ENCODE measurements around the gene TANGO2.

Gene TANGO2

DNA sequence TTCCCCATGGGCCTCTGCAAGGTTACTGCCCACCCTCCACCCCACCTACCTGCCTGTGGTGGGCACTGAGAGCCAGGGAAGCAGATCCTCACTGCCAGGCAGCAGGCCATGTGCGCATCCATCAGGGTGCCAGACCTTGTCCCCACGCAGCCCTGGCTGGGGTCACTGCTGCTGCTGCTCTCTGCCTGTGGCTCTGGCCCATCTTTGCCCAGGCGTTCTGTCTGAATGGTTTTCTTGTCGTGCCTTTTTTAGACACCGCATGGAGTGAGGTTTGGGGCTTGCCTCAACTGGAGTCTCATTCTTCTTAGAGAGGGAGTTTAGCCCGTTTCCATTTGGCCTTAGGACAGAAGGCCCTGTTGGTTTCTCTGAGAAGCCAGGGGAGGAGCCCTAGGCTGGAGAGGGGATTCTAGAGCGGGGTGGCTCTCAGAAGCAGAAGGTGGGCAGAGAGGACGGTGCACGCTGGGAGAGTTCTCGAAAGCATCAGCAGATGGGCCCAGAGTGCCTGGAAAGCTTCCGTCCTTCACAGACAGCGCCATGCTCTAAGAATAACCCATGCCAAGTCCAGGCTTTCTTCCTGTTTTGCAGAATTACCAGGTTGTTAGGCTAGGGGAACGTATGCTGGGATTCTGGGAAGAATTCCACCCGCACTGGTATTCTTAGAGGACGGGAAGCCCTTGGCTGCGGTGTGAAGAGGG lies 8.1 kb downstream of the TANGO2 start:
- DNase-seq (ENCODE audit: low spot score), result no peak

DNA sequence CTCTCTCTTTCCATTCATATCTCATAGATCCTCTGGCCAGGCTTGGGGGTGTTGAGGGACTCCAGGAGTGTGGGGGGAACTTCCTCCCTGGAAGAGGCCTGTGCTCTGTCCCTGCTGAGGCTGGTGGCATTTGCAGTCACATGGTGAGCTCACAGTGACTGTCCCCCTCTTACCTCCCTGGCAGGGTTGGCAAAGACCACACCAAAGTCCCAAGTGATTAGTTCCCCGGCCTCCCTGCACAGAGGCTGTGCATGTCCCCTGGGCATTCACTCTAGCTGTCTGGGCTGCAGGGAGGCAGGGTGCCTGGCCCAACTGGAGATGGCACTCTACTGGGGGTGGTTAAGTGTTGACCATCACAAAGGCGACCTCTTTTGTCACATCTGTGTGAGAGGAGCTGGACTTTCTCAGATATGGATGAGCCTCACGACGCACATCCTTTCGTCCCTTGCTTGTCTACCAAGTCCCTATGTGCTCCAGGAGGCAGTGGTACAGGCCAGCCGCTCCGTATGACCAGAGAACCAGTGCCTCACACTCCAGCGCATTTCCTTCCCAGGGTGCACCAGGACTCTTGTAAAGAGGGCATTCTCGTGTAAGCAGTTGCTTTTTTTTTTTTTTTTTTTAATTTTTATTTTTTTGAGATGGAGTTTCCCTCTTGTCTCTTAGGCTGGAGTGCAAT lies 8.8 kb downstream of the TANGO2 start:
- TF ChIP-seq, protein P1, sequence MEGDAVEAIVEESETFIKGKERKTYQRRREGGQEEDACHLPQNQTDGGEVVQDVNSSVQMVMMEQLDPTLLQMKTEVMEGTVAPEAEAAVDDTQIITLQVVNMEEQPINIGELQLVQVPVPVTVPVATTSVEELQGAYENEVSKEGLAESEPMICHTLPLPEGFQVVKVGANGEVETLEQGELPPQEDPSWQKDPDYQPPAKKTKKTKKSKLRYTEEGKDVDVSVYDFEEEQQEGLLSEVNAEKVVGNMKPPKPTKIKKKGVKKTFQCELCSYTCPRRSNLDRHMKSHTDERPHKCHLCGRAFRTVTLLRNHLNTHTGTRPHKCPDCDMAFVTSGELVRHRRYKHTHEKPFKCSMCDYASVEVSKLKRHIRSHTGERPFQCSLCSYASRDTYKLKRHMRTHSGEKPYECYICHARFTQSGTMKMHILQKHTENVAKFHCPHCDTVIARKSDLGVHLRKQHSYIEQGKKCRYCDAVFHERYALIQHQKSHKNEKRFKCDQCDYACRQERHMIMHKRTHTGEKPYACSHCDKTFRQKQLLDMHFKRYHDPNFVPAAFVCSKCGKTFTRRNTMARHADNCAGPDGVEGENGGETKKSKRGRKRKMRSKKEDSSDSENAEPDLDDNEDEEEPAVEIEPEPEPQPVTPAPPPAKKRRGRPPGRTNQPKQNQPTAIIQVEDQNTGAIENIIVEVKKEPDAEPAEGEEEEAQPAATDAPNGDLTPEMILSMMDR (IDR thresholded peaks at IDR 0.05; ENCODE audit: extremely low read depth, missing control alignments), result no peak
- no peak for DNase-seq (ENCODE audit: low spot score)

More for the DNA sequence above, 8.1 kb downstream of the TANGO2 start:
- TF ChIP-seq, protein P1 (IDR thresholded peaks at IDR 0.05; ENCODE audit: extremely low read depth, missing control alignments), result no peak

DNA sequence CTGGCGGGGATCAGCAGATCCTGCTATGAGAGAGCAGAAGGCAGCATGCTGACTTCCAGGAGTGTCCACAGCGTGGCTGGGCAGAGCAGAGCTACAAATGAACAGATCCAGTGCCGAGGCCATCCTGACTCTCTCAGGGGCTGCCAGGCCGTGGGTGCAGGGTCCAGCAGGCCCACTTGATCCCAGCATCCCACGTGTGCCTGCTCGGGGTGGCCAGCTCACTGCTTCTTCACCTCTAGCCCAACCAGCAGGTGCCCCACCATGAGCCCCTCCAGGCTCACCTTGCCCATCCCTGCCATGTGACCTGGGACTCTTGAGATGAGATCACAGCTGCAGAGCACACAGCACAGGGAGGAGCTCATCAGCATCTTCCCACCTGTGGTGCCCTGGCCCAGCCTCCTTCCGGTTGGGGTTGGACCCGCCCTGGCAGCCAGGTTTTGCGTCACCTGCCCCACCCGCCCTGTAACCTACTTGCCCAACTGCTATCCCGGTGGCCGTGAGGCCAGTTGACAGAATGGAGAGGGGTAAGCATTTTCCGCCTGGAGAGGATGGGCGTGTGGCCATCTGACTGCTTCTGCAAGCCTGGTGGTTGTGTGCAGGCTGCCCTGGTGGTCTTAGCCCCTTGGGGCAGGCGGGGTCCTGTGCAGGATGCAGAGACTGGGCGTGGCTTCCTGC lies 11.0 kb downstream of the TANGO2 start:
- DNase-seq (ENCODE audit: low spot score), result no peak
- TF ChIP-seq, protein P1 (IDR thresholded peaks at IDR 0.05; ENCODE audit: extremely low read depth, missing control alignments), result no peak

DNA sequence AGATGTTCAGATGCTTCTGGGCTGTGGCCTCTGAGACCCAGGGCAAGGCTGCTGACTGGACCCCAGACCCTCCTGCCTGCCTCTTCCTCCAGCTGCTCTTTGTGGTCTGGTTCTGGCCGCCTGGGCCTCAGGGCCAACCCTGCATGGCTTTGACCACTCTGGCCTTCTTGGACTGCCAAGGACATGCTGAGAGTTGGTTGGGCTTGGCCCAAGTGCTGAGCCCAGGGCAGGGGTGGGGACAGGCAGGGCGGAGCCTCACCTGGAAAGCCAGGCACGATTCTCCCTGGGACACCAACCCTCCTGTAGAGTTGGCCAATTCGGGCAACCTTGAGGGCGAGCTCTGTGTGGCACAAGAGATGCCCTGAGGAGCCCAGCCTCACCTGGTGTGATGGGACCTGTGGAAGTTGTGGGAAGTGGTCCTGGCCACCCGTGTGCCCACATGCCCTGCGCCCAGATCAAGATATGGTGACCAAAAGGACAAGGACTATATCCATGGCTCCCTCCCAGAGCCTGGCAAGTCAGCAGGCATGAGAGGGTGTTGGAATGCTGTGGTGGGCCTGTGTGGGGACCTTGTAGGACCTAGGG lies 11.6 kb downstream of the TANGO2 start:
- no peak for DNase-seq (ENCODE audit: low spot score)

DNA sequence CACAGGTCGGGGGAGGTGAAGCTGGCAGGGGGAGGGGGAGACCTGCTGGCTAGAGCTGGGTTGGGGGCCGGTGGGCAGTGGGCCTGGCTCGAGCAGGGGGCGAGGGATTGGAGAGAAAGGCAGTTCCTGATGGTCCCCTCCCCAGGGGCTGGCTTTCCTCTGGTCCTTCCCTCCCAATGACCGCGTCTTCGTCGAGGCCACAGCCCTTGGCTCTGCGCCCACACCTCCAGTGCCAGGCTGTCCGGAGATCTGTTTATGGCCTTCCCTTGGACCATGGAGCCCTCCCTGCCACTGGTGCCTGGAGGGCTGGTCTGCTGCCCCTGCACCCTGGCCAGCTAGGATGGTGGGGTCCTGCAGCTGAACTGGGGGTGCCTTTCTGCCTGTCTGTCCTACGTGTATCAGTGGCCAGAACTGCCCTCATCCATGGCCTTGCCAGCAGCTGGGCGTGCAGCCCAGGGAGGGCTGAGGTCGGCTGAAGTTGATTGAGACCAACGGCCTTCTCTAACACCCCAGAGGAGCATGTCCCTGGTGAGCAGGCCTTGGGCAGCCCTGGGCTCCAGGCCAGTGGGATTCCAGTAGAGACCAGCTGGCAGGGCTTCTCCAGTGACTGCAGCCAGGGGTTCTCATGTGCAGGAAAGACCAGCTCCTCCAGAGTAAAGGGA lies 12.3 kb downstream of the TANGO2 start:
- TF ChIP-seq, protein P1 (IDR thresholded peaks at IDR 0.05; ENCODE audit: extremely low read depth, missing control alignments), result no peak

More for the DNA sequence above, 11.6 kb downstream of the TANGO2 start:
- TF ChIP-seq, protein P1 (IDR thresholded peaks at IDR 0.05; ENCODE audit: extremely low read depth, missing control alignments), result no peak

DNA sequence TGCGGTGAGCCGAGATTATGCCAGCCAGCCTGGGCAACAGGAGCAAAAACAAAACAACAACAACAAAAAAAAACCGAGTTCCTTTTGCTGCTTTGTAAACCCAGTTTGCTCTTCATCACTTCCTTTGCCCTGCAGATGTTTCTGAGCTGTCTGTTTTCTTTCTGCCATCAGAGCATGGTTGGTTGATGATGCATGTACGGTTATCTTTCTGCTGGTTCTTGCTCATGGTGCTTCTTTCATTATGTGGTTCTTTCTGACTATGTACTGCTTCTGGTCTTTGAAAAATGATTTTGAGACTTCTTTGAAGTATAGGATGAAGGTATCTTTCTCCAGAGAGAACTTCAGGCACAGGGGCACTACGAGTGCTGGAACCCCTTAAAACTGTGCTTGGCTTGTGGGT lies 13.2 kb downstream of the TANGO2 start:
- TF ChIP-seq, protein P1 (IDR thresholded peaks at IDR 0.05; ENCODE audit: extremely low read depth, missing control alignments), result no peak
- no peak for DNase-seq (ENCODE audit: low spot score)

More for the DNA sequence above, 12.3 kb downstream of the TANGO2 start:
- no peak for DNase-seq (ENCODE audit: low spot score)
